Stimulated activated naive CD8-positive, alpha-beta T cell treated with anti-CD3 and anti-CD28 coated beads, Interleukin-15, Interleukin-2, amounts not matched to agents 100 ng/mL and 50 ng/mL, for 24 hours (primary cell): ENCODE measurements around the gene ST6GALNAC5.

Experiments used
- H3K27ac Mint-ChIP-seq: one replicate; pipeline ENCODE4 v1.8.0; 2021; ENCODE audit warnings: mild to moderate bottlenecking, mixed read lengths
- H3K27me3 Mint-ChIP-seq: one replicate; pipeline ENCODE4 v1.8.0; 2021; ENCODE audit warnings: mixed read lengths
- H3K36me3 Mint-ChIP-seq: one replicate; pipeline ENCODE4 v1.8.0; 2021; ENCODE audit warnings: low read depth, mixed read lengths
- H3K4me1 Mint-ChIP-seq: one replicate; pipeline ENCODE4 v1.8.0; 2021; ENCODE audit warnings: low read depth, mixed read lengths
- H3K4me3 Mint-ChIP-seq: one replicate; pipeline ENCODE4 v1.8.0; 2021; ENCODE audit warnings: mild to moderate bottlenecking, mixed read lengths
- H3K9me3 Mint-ChIP-seq: one replicate; pipeline ENCODE4 v1.8.0; 2021; ENCODE audit warnings: mixed read lengths

The ST6GALNAC5 gene

GRCh38 chr1:77103486-77103885 is 236.2 kb downstream of the ST6GALNAC5 start:
- Mint-ChIP-seq H3K4me1 (no peaks in the 10 kb centered on the region), H3K36me3 (peaks cover 10% of the 10 kb centered on the region), H3K27me3 (no peaks in the 10 kb centered on the region), H3K9me3 (no peaks in the 10 kb centered on the region), H3K4me3 (no peak overlapping the region), H3K27ac (no peak overlapping the region)

GRCh38 chr1:77104672-77105071 is 237.4 kb downstream of the ST6GALNAC5 start:
- H3K27ac Mint-ChIP-seq = no peak overlapping the region
- H3K9me3 Mint-ChIP-seq = no peaks in the 10 kb centered on the region
- H3K27me3 Mint-ChIP-seq = no peaks in the 10 kb centered on the region
- no peak overlapping the region for H3K4me3 Mint-ChIP-seq
- H3K36me3 Mint-ChIP-seq = peaks cover 14% of the 10 kb centered on the region
- no peaks in the 10 kb centered on the region for H3K4me1 Mint-ChIP-seq
